ENCODE data around the gene RTN4IP1.

The RTN4IP1 gene

GRCh38 chr6:106586815-106587415 is 42.4 kb downstream of the RTN4IP1 start:
- H3K36me3 ChIP-seq (ENCODE audit: insufficient read depth, low read length): no peaks in the 10 kb centered on the region
- no peak overlapping the region for H3K4me3 ChIP-seq (ENCODE audit: low read length, poor library complexity, severe bottlenecking)
- H2AFZ ChIP-seq (ENCODE audit: low read length): no peak overlapping the region
- no peaks in the 10 kb centered on the region for H3K9me3 ChIP-seq (ENCODE audit: insufficient read depth, low read depth, low read length)
- H3K27me3 ChIP-seq (ENCODE audit: insufficient read depth, low read length, poor library complexity, severe bottlenecking): no peaks in the 10 kb centered on the region
- H4K20me1 ChIP-seq (ENCODE audit: insufficient read depth, low read length, poor library complexity, severe bottlenecking): no peaks in the 10 kb centered on the region
- no peaks in the 10 kb centered on the region for H3K9me2 ChIP-seq (replicated peaks; ENCODE audit: low read depth, low read length)
- no peak for TF ChIP-seq EZH2phosphoT487 (IDR thresholded peaks at IDR 0.05; ENCODE audit: borderline replicate concordance)
- no peak for TF ChIP-seq CTCF (conservative IDR thresholded peaks at IDR 0.05; ENCODE audit: low read length)
- H3K4me1 ChIP-seq (ENCODE audit: insufficient read depth, low read length, poor library complexity, severe bottlenecking): no peaks in the 10 kb centered on the region
- H3F3A ChIP-seq (ENCODE audit: low read depth): no peaks in the 10 kb centered on the region
- H3K4me2 ChIP-seq (ENCODE audit: low read depth, low read length, poor library complexity, severe bottlenecking): no peak overlapping the region
- no peaks in the 10 kb centered on the region for H3K79me2 ChIP-seq (ENCODE audit: insufficient read depth, low read length)
- no peak overlapping the region for H3K9ac ChIP-seq (ENCODE audit: low read depth, low read length, poor library complexity, severe bottlenecking)

GRCh38 chr6:106581468-106581867 is 47.8 kb downstream of the RTN4IP1 start:
- Histone ChIP-seq H3K27me3 (ENCODE audit: insufficient read depth, low read length, poor library complexity, severe bottlenecking) (no peaks in the 10 kb centered on the region), H3K9me3 (ENCODE audit: insufficient read depth, low read depth, low read length) (no peaks in the 10 kb centered on the region), H3K79me2 (ENCODE audit: insufficient read depth, low read length) (no peaks in the 10 kb centered on the region), H3K4me1 (ENCODE audit: insufficient read depth, low read length, poor library complexity, severe bottlenecking) (no peaks in the 10 kb centered on the region), H4K20me1 (ENCODE audit: insufficient read depth, low read length, poor library complexity, severe bottlenecking) (no peaks in the 10 kb centered on the region), H3K9me2 (replicated peaks; ENCODE audit: low read depth, low read length) (no peaks in the 10 kb centered on the region), H3K9ac (ENCODE audit: low read depth, low read length, poor library complexity, severe bottlenecking) (no peak overlapping the region), H3K36me3 (ENCODE audit: insufficient read depth, low read length) (no peaks in the 10 kb centered on the region; the same call in 1 of the 2 replicates), H3F3A (ENCODE audit: low read depth) (no peaks in the 10 kb centered on the region), H3K4me2 (ENCODE audit: low read depth, low read length, poor library complexity, severe bottlenecking) (no peak overlapping the region), H2AFZ (ENCODE audit: low read length) (no peak overlapping the region), H3K4me3 (ENCODE audit: low read length, poor library complexity, severe bottlenecking) (no peak overlapping the region)
- no peak for TF ChIP-seq CTCF (conservative IDR thresholded peaks at IDR 0.05; ENCODE audit: low read length)
- no peak for TF ChIP-seq EZH2phosphoT487 (IDR thresholded peaks at IDR 0.05; ENCODE audit: borderline replicate concordance)

GRCh38 chr6:106579281-106579680 is 50.0 kb downstream of the RTN4IP1 start:
- no peak overlapping the region for H3K4me2 ChIP-seq (ENCODE audit: low read depth, low read length, poor library complexity, severe bottlenecking)
- H4K20me1 ChIP-seq (ENCODE audit: insufficient read depth, low read length, poor library complexity, severe bottlenecking): no peaks in the 10 kb centered on the region
- no peak for TF ChIP-seq CTCF (conservative IDR thresholded peaks at IDR 0.05; ENCODE audit: low read length)
- TF ChIP-seq EZH2phosphoT487 (IDR thresholded peaks at IDR 0.05; ENCODE audit: borderline replicate concordance): no peak

More at GRCh38 chr6:106579281-106579680, 50.0 kb downstream of the RTN4IP1 start:
- Histone ChIP-seq H3K36me3 (ENCODE audit: insufficient read depth, low read length) (no peaks in the 10 kb centered on the region; the same call in 1 of the 2 replicates), H3K4me3 (ENCODE audit: low read length, poor library complexity, severe bottlenecking) (no peak overlapping the region), H3K9ac (ENCODE audit: low read depth, low read length, poor library complexity, severe bottlenecking) (no peak overlapping the region), H3K4me1 (ENCODE audit: insufficient read depth, low read length, poor library complexity, severe bottlenecking) (no peaks in the 10 kb centered on the region), H3K27me3 (ENCODE audit: insufficient read depth, low read length, poor library complexity, severe bottlenecking) (no peaks in the 10 kb centered on the region), H3K9me2 (replicated peaks; ENCODE audit: low read depth, low read length) (no peaks in the 10 kb centered on the region), H3F3A (ENCODE audit: low read depth) (no peaks in the 10 kb centered on the region), H2AFZ (ENCODE audit: low read length) (no peak overlapping the region), H3K9me3 (ENCODE audit: insufficient read depth, low read depth, low read length) (no peaks in the 10 kb centered on the region), H3K79me2 (ENCODE audit: insufficient read depth, low read length) (no peaks in the 10 kb centered on the region)
